ENCODE results near the gene RSPH3.
A peak's percentile ranks its signal among the peaks of the same experiment; 100 is the strongest.

RSPH3 gene
- 1.3 to 12.0 (median 6.4) reads per million in 9 experiments for total RNA-seq

- H3K27me3 Mint-ChIP-seq: no peaks in the 10 kb centered on the region
- H3K4me1 Mint-ChIP-seq (ENCODE audit: low read depth in 2 of 2): peaks cover 14 to 20% of the 10 kb centered on the region in 2 donors
- peak within 1 kb of the TSS; percentile 94 to 98 for H3K4me3 Mint-ChIP-seq
- H3K27ac Mint-ChIP-seq: peak within 1 kb of the TSS; percentile 93 to 94
- ATAC-seq (replicated peaks): peak; percentile 85
- no peaks in the 10 kb centered on the region for H3K9me3 Mint-ChIP-seq
- H3K36me3 Mint-ChIP-seq (ENCODE audit: insufficient read depth): peaks cover 8% of the 10 kb centered on the region
- peak; percentile 75 to 79 (median 75) for DNase-seq
Measured at GRCh38 chr6:158999666-159000403, at the start of gene RSPH3. TSS of gene RSPH3 (minus strand) at chr6:159000202. CDS start at chr6:158999550, 652 bp downstream.

GRCh38 chr6:159047891-159048685 is 48.1 kb upstream of the RSPH3 start:
- H3K4me1 Mint-ChIP-seq (ENCODE audit: low read depth in 2 of 2): peaks cover 15 to 35% of the 10 kb centered on the region in 2 donors
- H3K36me3 Mint-ChIP-seq (ENCODE audit: insufficient read depth): peaks cover 30% of the 10 kb centered on the region
- H3K4me3 Mint-ChIP-seq: peak overlapping the region in 1 of 2 donors; percentile 14
- ATAC-seq (replicated peaks): no peak
- DNase-seq: no peak
- H3K9me3 Mint-ChIP-seq: no peaks in the 10 kb centered on the region
- H3K27ac Mint-ChIP-seq: peak overlapping the region in 1 of 2 donors; percentile 10
- H3K27me3 Mint-ChIP-seq: no peaks in the 10 kb centered on the region

GRCh38 chr6:159045801-159046200 is 45.8 kb upstream of the RSPH3 start:
- H3K27me3 Mint-ChIP-seq: no peaks in the 10 kb centered on the region
- no peaks in the 10 kb centered on the region for H3K9me3 Mint-ChIP-seq
- peak overlapping the region; percentile 88 to 98 for H3K4me3 Mint-ChIP-seq
- ATAC-seq (replicated peaks): no peak
- DNase-seq: no peak
- peaks cover 49% of the 10 kb centered on the region for H3K36me3 Mint-ChIP-seq (ENCODE audit: insufficient read depth)
- H3K4me1 Mint-ChIP-seq (ENCODE audit: low read depth in 2 of 2): peaks cover 27 to 52% of the 10 kb centered on the region in 2 donors
- peak overlapping the region; percentile 96 to 98 for H3K27ac Mint-ChIP-seq

GRCh38 chr6:159044899-159045727 is 45.1 kb upstream of the RSPH3 start, which contains the start of gene TAGAP:
TSS of gene TAGAP (minus strand) at chr6:159044991. CDS start at chr6:159044146, 845 bp downstream.
- H3K36me3 Mint-ChIP-seq (ENCODE audit: insufficient read depth): peaks cover 55% of the 10 kb centered on the region

GRCh38 chr6:159043947-159044346 is 43.9 kb upstream of the RSPH3 start:
- peak overlapping the region; percentile 88 to 98 for H3K4me3 Mint-ChIP-seq
- no peak for DNase-seq
- H3K27me3 Mint-ChIP-seq: no peaks in the 10 kb centered on the region
- ATAC-seq (replicated peaks): no peak
- peaks cover 67% of the 10 kb centered on the region for H3K36me3 Mint-ChIP-seq (ENCODE audit: insufficient read depth)
- peaks cover 35 to 69% of the 10 kb centered on the region in 2 donors for H3K4me1 Mint-ChIP-seq (ENCODE audit: low read depth in 2 of 2)
- no peaks in the 10 kb centered on the region for H3K9me3 Mint-ChIP-seq
- peak overlapping the region; percentile 96 to 98 for H3K27ac Mint-ChIP-seq

More at GRCh38 chr6:159044899-159045727, 45.1 kb upstream of the RSPH3 start, which contains the start of gene TAGAP:
- Mint-ChIP-seq H3K9me3 (no peaks in the 10 kb centered on the region), H3K27me3 (no peaks in the 10 kb centered on the region), H3K4me1 (ENCODE audit: low read depth in 2 of 2) (peaks cover 30 to 58% of the 10 kb centered on the region in 2 donors), H3K4me3 (peak within 1 kb of the TSS; percentile 88 to 98), H3K27ac (peak within 1 kb of the TSS; percentile 96 to 98)
- DNase-seq: peak; percentile 79 to 83 (median 81)
- ATAC-seq (replicated peaks): peak; percentile 69

GRCh38 chr6:159043251-159043650 is 43.2 kb upstream of the RSPH3 start:
- peaks cover 39 to 74% of the 10 kb centered on the region in 2 donors for H3K4me1 Mint-ChIP-seq (ENCODE audit: low read depth in 2 of 2)
- DNase-seq (no peak), ATAC-seq (replicated peaks) (peak; percentile 12)
- H3K9me3 Mint-ChIP-seq: no peaks in the 10 kb centered on the region
- H3K4me3 Mint-ChIP-seq: peak overlapping the region; percentile 88 to 98
- no peaks in the 10 kb centered on the region for H3K27me3 Mint-ChIP-seq
- peak overlapping the region; percentile 96 to 98 for H3K27ac Mint-ChIP-seq
- peaks cover 72% of the 10 kb centered on the region for H3K36me3 Mint-ChIP-seq (ENCODE audit: insufficient read depth)

- H3K4me1 Mint-ChIP-seq (ENCODE audit: low read depth in 2 of 2): peaks cover 39 to 72% of the 10 kb centered on the region in 2 donors
- peaks cover 76% of the 10 kb centered on the region for H3K36me3 Mint-ChIP-seq (ENCODE audit: insufficient read depth)
- H3K9me3 Mint-ChIP-seq: no peaks in the 10 kb centered on the region
- DNase-seq: no peak
- peak overlapping the region; percentile 96 to 98 for H3K27ac Mint-ChIP-seq
- no peaks in the 10 kb centered on the region for H3K27me3 Mint-ChIP-seq
- ATAC-seq (replicated peaks): no peak
- peak overlapping the region; percentile 88 to 98 for H3K4me3 Mint-ChIP-seq
Measured at GRCh38 chr6:159042826-159043181, 42.8 kb upstream of the RSPH3 start.

- Mint-ChIP-seq H3K36me3 (ENCODE audit: insufficient read depth) (peaks cover 82% of the 10 kb centered on the region), H3K9me3 (no peaks in the 10 kb centered on the region), H3K27me3 (no peaks in the 10 kb centered on the region), H3K27ac (peak overlapping the region; percentile 96 to 98), H3K4me3 (peak overlapping the region; percentile 88 to 98), H3K4me1 (ENCODE audit: low read depth in 2 of 2) (peaks cover 42 to 72% of the 10 kb centered on the region in 2 donors)
- ATAC-seq (replicated peaks): peak; percentile 64
- peak; percentile 72 to 77 (median 76) for DNase-seq
Measured at GRCh38 chr6:159042003-159042825, 42.2 kb upstream of the RSPH3 start.

GRCh38 chr6:159041181-159041580 is 41.2 kb upstream of the RSPH3 start:
- no peaks in the 10 kb centered on the region for H3K27me3 Mint-ChIP-seq

GRCh38 chr6:159039885-159040258 is 39.9 kb upstream of the RSPH3 start:
- Mint-ChIP-seq H3K36me3 (ENCODE audit: insufficient read depth) (peaks cover 100% of the 10 kb centered on the region), H3K4me3 (peak overlapping the region; percentile 88 to 98), H3K4me1 (ENCODE audit: low read depth in 2 of 2) (peaks cover 54 to 78% of the 10 kb centered on the region in 2 donors), H3K9me3 (no peaks in the 10 kb centered on the region), H3K27ac (peak overlapping the region; percentile 96 to 98), H3K27me3 (no peaks in the 10 kb centered on the region)
- DNase-seq: no peak
- ATAC-seq (replicated peaks): no peak

More at GRCh38 chr6:159041181-159041580, 41.2 kb upstream of the RSPH3 start:
- H3K36me3 Mint-ChIP-seq (ENCODE audit: insufficient read depth): peaks cover 92% of the 10 kb centered on the region
- DNase-seq (no peak), ATAC-seq (replicated peaks) (no peak)
- no peaks in the 10 kb centered on the region for H3K9me3 Mint-ChIP-seq
- peaks cover 49 to 73% of the 10 kb centered on the region in 2 donors for H3K4me1 Mint-ChIP-seq (ENCODE audit: low read depth in 2 of 2)
- H3K4me3 Mint-ChIP-seq: peak overlapping the region; percentile 88 to 98
- peak overlapping the region; percentile 96 to 98 for H3K27ac Mint-ChIP-seq

GRCh38 chr6:159038914-159039884 is 39.2 kb upstream of the RSPH3 start:
- peak overlapping the region; percentile 88 to 98 for H3K4me3 Mint-ChIP-seq
- H3K27ac Mint-ChIP-seq: peak overlapping the region; percentile 96 to 98
- peak in 1 of 3 experiments; percentile 37 for DNase-seq
- peaks cover 100% of the 10 kb centered on the region for H3K36me3 Mint-ChIP-seq (ENCODE audit: insufficient read depth)
- H3K9me3 Mint-ChIP-seq: no peaks in the 10 kb centered on the region
- ATAC-seq (replicated peaks): peak; percentile 48
- no peaks in the 10 kb centered on the region for H3K27me3 Mint-ChIP-seq
- peaks cover 54 to 79% of the 10 kb centered on the region in 2 donors for H3K4me1 Mint-ChIP-seq (ENCODE audit: low read depth in 2 of 2)
